ENCODE data around the gene OR8B8. TPM values are rescaled to one million over a fixed set of nuclear protein-coding genes. Genes with fewer than 3 reads are reported as not detected.

The OR8B8 gene, protein sequence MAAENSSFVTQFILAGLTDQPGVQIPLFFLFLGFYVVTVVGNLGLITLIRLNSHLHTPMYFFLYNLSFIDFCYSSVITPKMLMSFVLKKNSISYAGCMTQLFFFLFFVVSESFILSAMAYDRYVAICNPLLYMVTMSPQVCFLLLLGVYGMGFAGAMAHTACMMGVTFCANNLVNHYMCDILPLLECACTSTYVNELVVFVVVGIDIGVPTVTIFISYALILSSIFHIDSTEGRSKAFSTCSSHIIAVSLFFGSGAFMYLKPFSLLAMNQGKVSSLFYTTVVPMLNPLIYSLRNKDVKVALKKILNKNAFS
- not detected for total RNA-seq

DNA sequence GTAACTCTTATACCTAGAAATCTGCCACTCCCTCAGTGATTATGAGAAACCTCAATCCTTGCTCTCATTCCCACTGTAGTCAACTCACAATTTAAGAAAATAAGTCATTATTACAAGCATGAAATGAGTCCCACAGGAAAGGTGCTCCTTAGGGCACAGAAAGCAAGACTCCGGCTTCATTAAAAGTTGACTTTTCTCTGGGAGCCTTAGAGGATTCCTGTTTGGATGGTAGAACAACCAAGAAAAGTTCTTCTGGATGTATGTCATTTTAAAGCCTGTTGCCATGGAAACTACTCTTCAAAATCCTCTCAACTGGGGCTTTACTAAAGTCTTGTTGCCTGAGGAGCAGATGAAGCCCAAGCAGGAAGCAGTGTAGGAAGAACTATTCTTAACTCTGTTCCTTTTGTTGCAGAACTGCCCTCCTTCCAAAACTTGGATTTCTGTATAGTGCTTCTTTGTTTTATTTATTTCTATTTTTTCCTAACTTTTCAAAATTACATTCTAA is at the start of gene OR8B8:
Gene OR8B8, minus strand, starts transcription at position 51 of the 505 bp plus-strand sequence. CDS start 4,611 bp downstream, outside the sequence.
- Histone ChIP-seq H3K27ac (no peak within 1 kb of the TSS), H3K4me3 (no peak within 1 kb of the TSS), H3K4me1 (replicated peaks) (no peaks in the 10 kb centered on the region), H3K9me3 (no peaks in the 10 kb centered on the region), H3K36me3 (no peaks in the 10 kb centered on the region), H3K27me3 (replicated peaks; ENCODE audit: insufficient read depth) (no peaks in the 10 kb centered on the region)
- intact Hi-C loops (cut with DNase I) = no loop called here
- no peak for DNase-seq (ENCODE audit: low spot score)
- WGBS = 91% methylated on average over 1 of the region's 1 CpG
- TF ChIP-seq, protein P1, sequence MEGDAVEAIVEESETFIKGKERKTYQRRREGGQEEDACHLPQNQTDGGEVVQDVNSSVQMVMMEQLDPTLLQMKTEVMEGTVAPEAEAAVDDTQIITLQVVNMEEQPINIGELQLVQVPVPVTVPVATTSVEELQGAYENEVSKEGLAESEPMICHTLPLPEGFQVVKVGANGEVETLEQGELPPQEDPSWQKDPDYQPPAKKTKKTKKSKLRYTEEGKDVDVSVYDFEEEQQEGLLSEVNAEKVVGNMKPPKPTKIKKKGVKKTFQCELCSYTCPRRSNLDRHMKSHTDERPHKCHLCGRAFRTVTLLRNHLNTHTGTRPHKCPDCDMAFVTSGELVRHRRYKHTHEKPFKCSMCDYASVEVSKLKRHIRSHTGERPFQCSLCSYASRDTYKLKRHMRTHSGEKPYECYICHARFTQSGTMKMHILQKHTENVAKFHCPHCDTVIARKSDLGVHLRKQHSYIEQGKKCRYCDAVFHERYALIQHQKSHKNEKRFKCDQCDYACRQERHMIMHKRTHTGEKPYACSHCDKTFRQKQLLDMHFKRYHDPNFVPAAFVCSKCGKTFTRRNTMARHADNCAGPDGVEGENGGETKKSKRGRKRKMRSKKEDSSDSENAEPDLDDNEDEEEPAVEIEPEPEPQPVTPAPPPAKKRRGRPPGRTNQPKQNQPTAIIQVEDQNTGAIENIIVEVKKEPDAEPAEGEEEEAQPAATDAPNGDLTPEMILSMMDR (IDR thresholded peaks at IDR 0.05) = no peak
- no peak for TF ChIP-seq POLR2AphosphoS5 (IDR thresholded peaks at IDR 0.05)
- TF ChIP-seq POLR2A (IDR thresholded peaks at IDR 0.05) = no peak

DNA sequence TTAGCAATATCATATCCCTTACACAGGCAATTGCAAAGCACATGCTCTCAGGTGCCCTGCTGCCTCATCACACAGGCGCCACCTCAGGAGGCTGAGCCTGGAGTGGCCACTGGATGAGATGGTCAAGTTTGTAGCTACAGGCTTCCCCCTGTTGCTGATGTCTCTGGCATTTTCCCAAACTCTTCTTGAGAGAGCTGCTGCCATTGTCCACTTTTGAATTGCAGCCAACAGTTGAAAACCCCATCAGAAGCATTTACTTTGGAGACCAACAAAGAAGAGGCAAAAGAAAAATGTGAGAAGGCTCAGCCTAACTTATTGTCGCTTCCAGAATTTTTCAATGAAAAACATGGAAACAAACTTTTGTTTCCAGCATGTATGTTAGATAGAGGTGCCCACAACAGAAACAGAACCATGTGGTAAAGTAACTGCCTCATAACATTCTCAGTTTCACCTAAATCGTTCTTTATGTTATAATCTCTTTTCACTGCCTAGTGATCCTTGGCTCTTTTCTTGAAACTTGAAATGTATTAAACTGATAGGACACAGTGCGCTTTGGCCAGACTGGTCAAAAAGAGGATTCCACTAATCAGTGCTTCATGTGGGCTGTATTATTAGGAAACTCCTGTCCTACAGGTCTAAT is 47.6 kb upstream of the OR8B8 start:
- H3K4me3 ChIP-seq = no peak overlapping the region
- DNase-seq (ENCODE audit: low spot score) = no peak
- 87% methylated on average over 4 of the region's 4 CpGs for WGBS
- no peaks in the 10 kb centered on the region for H3K9me3 ChIP-seq
- no peaks in the 10 kb centered on the region for H3K4me1 ChIP-seq (replicated peaks)
- no peaks in the 10 kb centered on the region for H3K36me3 ChIP-seq
- H3K27ac ChIP-seq = no peak overlapping the region
- no peaks in the 10 kb centered on the region for H3K27me3 ChIP-seq (replicated peaks; ENCODE audit: insufficient read depth)
- intact Hi-C loops (cut with DNase I) = no loop called here
- TF ChIP-seq, protein P1 (IDR thresholded peaks at IDR 0.05) = no peak
- TF ChIP-seq POLR2A (IDR thresholded peaks at IDR 0.05) (no peak), POLR2AphosphoS5 (IDR thresholded peaks at IDR 0.05) (no peak)

DNA sequence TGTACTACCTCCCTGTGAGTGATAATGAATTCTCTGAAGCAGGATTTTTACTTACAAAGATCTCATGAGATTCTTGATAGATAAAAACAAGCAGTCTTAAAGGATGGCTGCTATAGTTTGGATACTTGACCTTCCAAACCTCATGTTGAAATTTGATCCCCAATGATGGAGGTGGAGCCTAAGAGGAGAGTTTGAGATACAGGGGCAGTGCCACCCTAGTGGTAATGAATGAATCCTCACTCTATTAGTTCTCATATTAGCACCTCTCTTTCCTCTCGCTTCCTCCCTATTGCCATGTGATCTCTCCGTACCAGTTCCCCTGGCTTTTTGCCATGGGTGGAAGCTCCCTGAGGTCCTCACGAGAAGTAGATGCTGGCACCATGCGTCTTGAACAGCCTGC is 37.9 kb upstream of the OR8B8 start:
- H3K27ac ChIP-seq = no peak overlapping the region
- H3K36me3 ChIP-seq = no peaks in the 10 kb centered on the region
- WGBS = 82% methylated on average over 3 of the region's 4 CpGs
- H3K27me3 ChIP-seq (replicated peaks; ENCODE audit: insufficient read depth) = no peaks in the 10 kb centered on the region
- intact Hi-C loops (cut with DNase I) = no loop called here
- TF ChIP-seq, protein P1 (IDR thresholded peaks at IDR 0.05) = no peak
- TF ChIP-seq POLR2AphosphoS5 (IDR thresholded peaks at IDR 0.05) (no peak), POLR2A (IDR thresholded peaks at IDR 0.05) (no peak)
- H3K9me3 ChIP-seq = no peaks in the 10 kb centered on the region
- H3K4me3 ChIP-seq = no peak overlapping the region
- no peaks in the 10 kb centered on the region for H3K4me1 ChIP-seq (replicated peaks)
- no peak for DNase-seq (ENCODE audit: low spot score)

DNA sequence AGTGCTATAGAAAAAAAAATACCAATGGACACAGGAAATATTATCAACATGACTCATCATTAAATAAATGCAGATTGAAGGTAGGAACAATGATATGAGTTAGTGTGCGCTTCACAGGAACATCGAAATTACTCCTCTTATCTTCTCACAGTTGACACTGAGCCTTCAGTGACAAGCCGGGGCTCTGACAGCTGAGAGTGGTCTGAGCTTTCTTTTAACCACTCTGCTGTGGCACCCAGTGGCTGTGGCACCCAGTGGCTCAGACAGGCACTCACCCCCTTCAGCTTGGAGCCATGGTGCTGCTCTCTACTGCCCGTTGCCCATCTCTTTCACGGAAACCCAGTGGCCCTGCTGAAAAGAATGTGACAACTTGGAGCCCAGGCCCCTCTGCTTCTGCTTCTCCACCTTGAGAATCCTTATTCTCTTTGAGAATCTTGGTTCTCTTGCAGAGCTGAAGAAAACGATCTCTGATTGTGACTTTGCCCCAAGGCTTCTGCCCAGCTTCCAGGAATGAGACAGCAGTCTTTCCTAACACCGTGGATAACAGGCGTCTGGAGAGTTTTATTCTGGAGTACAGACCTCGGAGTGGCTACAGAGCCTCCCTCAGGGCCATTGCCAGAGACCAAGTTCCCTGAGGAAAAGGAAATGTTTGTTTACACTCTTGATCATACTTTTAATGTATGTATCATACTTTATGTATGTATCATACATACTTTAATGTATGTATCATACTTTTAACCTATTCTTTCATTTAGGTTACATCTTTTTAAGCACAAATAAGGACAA is 37.1 kb upstream of the OR8B8 start:
- no peak for DNase-seq (ENCODE audit: low spot score)
- no peak overlapping the region for H3K27ac ChIP-seq
- no peaks in the 10 kb centered on the region for H3K36me3 ChIP-seq
- H3K4me1 ChIP-seq (replicated peaks) = no peaks in the 10 kb centered on the region
- no peaks in the 10 kb centered on the region for H3K27me3 ChIP-seq (replicated peaks; ENCODE audit: insufficient read depth)
- intact Hi-C loops (cut with DNase I) = no loop called here
- 67% methylated on average over 9 of the region's 9 CpGs for WGBS
- H3K4me3 ChIP-seq = no peak overlapping the region
- no peaks in the 10 kb centered on the region for H3K9me3 ChIP-seq
- TF ChIP-seq, protein P1 (IDR thresholded peaks at IDR 0.05) = no peak
- no peak for TF ChIP-seq POLR2AphosphoS5 (IDR thresholded peaks at IDR 0.05)
- no peak for TF ChIP-seq POLR2A (IDR thresholded peaks at IDR 0.05)
